Liver (tissue), 9 donors: Measurements from ENCODE around the gene RDH11. TPM values are rescaled to one million over a fixed set of nuclear protein-coding genes. Genes with fewer than 3 reads are reported as not detected.

Source experiments
- DNase-seq: peaks from one replicate; pipeline ENCODE4 v3.0.0-alpha.2; 2017; ENCODE audit warnings: low spot score
- H3K27ac ChIP-seq, 2 donors: one replicate each; pipeline ENCODE4 v1.7.0; 2013; ENCODE audit warnings: inconsistent platforms in 2 of 2, low read length in 2 of 2, control low read depth in 1 of 2, low read depth in 1 of 2, mild to moderate bottlenecking in 1 of 2
- H3K27me3 ChIP-seq, 4 donors: one replicate each; pipeline versions ENCODE4 v1.6.1 to v1.7.0; 2013; ENCODE audit warnings: low read length in 3 of 4, inconsistent platforms in 1 of 4, mild to moderate bottlenecking in 1 of 4, moderate library complexity in 1 of 4; ENCODE audit not compliant: control insufficient read depth in 4 of 4, insufficient read depth in 4 of 4
- H3K36me3 ChIP-seq, 4 donors: one replicate each; pipeline versions ENCODE4 v1.6.1 to v1.7.0; 2013; ENCODE audit warnings: low read length in 3 of 4, mild to moderate bottlenecking in 3 of 4, low read depth in 1 of 4, moderate library complexity in 1 of 4; ENCODE audit not compliant: control insufficient read depth in 4 of 4, insufficient read depth in 3 of 4
- H3K4me1 ChIP-seq, 4 donors: one replicate each; pipeline versions ENCODE4 v1.6.1 to v1.7.0; 2013; ENCODE audit warnings: low read length in 3 of 4, mild to moderate bottlenecking in 3 of 4, moderate library complexity in 1 of 4; ENCODE audit not compliant: control insufficient read depth in 4 of 4, insufficient read depth in 4 of 4
- H3K4me3 ChIP-seq, 3 donors: one replicate each; pipeline versions ENCODE4 v1.6.1 to v1.7.0; 2013; ENCODE audit warnings: low read length in 3 of 3, control low read depth in 1 of 3, low read depth in 1 of 3, mild to moderate bottlenecking in 1 of 3
- H3K9ac ChIP-seq, 2 donors: one replicate each; pipeline ENCODE4 v1.7.0; 2013; ENCODE audit warnings: low read length in 2 of 2, mild to moderate bottlenecking in 2 of 2, moderate library complexity in 2 of 2, control low read depth in 1 of 2, low read depth in 1 of 2
- H3K9me3 ChIP-seq, 4 donors: one replicate each; pipeline versions ENCODE4 v1.6.1 to v1.7.0; 2013; ENCODE audit warnings: low read length in 3 of 4; ENCODE audit not compliant: control insufficient read depth in 4 of 4
- ATF3 ChIP-seq: IDR thresholded peaks from 2 replicates; pipeline ENCODE4 v1.6.1; 2016; ENCODE audit warnings: antibody characterized with exemption
- CTCF ChIP-seq: fragments of 150-350 bp; IDR thresholded peaks from 2 replicates; pipeline ENCODE4 v1.5.1; 2017; ENCODE audit warnings: improper control_type of control experiment, low read depth, low read length; ENCODE audit not compliant: missing input control
- EGR1 ChIP-seq, 2 donors: IDR thresholded peaks; 2 replicates each; pipeline ENCODE4 v1.6.1; 2016 to 2018; ENCODE audit warnings: antibody characterized with exemption in 2 of 2, low read depth in 2 of 2
- GABPA ChIP-seq, 2 donors: IDR thresholded peaks in 1 of 2; conservative IDR thresholded peaks in 1 of 2; 2 replicates each; pipeline ENCODE4 v1.6.1; 2016; ENCODE audit warnings: antibody characterized with exemption in 2 of 2, mild to moderate bottlenecking in 1 of 2, moderate library complexity in 1 of 2
- HNF4A ChIP-seq, 2 donors: conservative IDR thresholded peaks; 2 replicates each; pipeline ENCODE4 v1.6.1; 2016; ENCODE audit warnings: antibody characterized with exemption in 2 of 2, mild to moderate bottlenecking in 2 of 2
- JUND ChIP-seq, 2 donors: IDR thresholded peaks; 2 replicates each; pipeline ENCODE4 v1.6.1; 2016; ENCODE audit warnings: antibody characterized with exemption in 2 of 2
- MAX ChIP-seq: IDR thresholded peaks from 2 replicates; pipeline ENCODE4 v1.6.1; 2016; ENCODE audit warnings: antibody characterized with exemption
- NR2F2 ChIP-seq: IDR thresholded peaks from 2 replicates; pipeline ENCODE4 v1.6.1; 2016; ENCODE audit warnings: antibody characterized with exemption
- RAD21 ChIP-seq, 2 donors: IDR thresholded peaks; 2 replicates each; pipeline ENCODE4 v1.6.1; 2016; ENCODE audit warnings: antibody characterized with exemption in 2 of 2, mild to moderate bottlenecking in 2 of 2
- REST ChIP-seq: IDR thresholded peaks from 2 replicates; pipeline ENCODE4 v1.6.1; 2016; ENCODE audit warnings: antibody characterized with exemption, mild to moderate bottlenecking
- RXRA ChIP-seq, 2 donors: IDR thresholded peaks; 2 replicates each; pipeline ENCODE4 v1.6.1; 2017 to 2018; ENCODE audit warnings: antibody characterized with exemption in 2 of 2, mild to moderate bottlenecking in 1 of 2
- SP1 ChIP-seq: IDR thresholded peaks from 2 replicates; pipeline ENCODE4 v1.6.1; 2018; ENCODE audit warnings: antibody characterized with exemption, mild to moderate bottlenecking
- TAF1 ChIP-seq: conservative IDR thresholded peaks from 2 replicates; pipeline ENCODE4 v1.6.1; 2016; ENCODE audit warnings: antibody characterized with exemption, mild to moderate bottlenecking
- YY1 ChIP-seq: IDR thresholded peaks from 2 replicates; pipeline ENCODE4 v1.6.1; 2016; ENCODE audit warnings: antibody characterized with exemption, mild to moderate bottlenecking
- ZBTB33 ChIP-seq: IDR thresholded peaks from 2 replicates; pipeline ENCODE4 v1.6.1; 2016; ENCODE audit warnings: antibody characterized with exemption
- WGBS: extraction: QIAGEN DNeasy Blood & Tissue Kit; methylation state at CpG from one replicate; pipeline ENCODE4 v1.1.7; 2013; 5-methylcytosine and 5-hydroxymethylcytosine counted together
- polyA plus RNA-seq, 2 donors: library from polyadenylated mRNA; stranded (reverse) in 1 of 2; unstranded in 1 of 2; fragments of 200-250 nt in 1 of 2; fragments of >200 nt in 1 of 2; fragmentation: Nextera tagmentation in 1 of 2; extraction: Ambion mirVana in 1 of 2; gene quantifications; one replicate each; pipeline versions ENCODE4 v1.2.1 to v1.2.3, GENCODE V29; 2013 to 2015
- total RNA-seq, 2 donors: library from RNA; depleted of rRNA; stranded (reverse); fragments of >200 nt; gene quantifications; one replicate each; pipeline ENCODE4 v1.2.3, GENCODE V29; 2014
- donor health status: healthy.
- donor health status: healthy.
- donor health status: healthy.
- donor health status: healthy.
- donor health status: healthy.

RDH11 gene
- total and polyA plus RNA-seq, 4 donors, result 99.7 to 174 (median 137) TPM

- no peak for TF ChIP-seq ATF3
- no peak for TF ChIP-seq TAF1
- no peak for TF ChIP-seq SP1
- TF ChIP-seq EGR1 (IDR thresholded peaks at IDR 0.05; ENCODE audit: low read depth in 2 of 2), result no peak
- TF ChIP-seq RXRA (IDR thresholded peaks at IDR 0.05), result no peak
- TF ChIP-seq NR2F2, result no peak
- Histone ChIP-seq H3K4me3 (no peak overlapping the region), H3K36me3 (peaks cover 0 to 9% (median 8%) of the 10 kb centered on the region in 4 donors), H3K27ac (no peak overlapping the region), H3K27me3 (no peaks in the 10 kb centered on the region), H3K4me1 (peaks cover 0 to 4% (median 0%) of the 10 kb centered on the region in 4 donors), H3K9ac (no peak overlapping the region), H3K9me3 (no peaks in the 10 kb centered on the region)
- WGBS, result 91% methylated on average over 4 of the region's 4 CpGs
- no peak for DNase-seq
These were observed 31.9 kb downstream of the RDH11 start for GRCh38 chr14:67663633-67664032.

GRCh38 chr14:67653651-67654280 lies 41.8 kb downstream of the RDH11 start:
- 93% methylated on average over 6 of the region's 6 CpGs for whole genome bisulfite sequencing
- H3K36me3 ChIP-seq, result peaks cover 7 to 76% (median 66%) of the 10 kb centered on the region in 4 donors

More at GRCh38 chr14:67653651-67654280, 41.8 kb downstream of the RDH11 start:
- Histone ChIP-seq H3K9me3 (no peaks in the 10 kb centered on the region), H3K4me1 (no peaks in the 10 kb centered on the region), H3K4me3 (no peak overlapping the region), H3K27ac (no peak overlapping the region), H3K9ac (no peak overlapping the region), H3K27me3 (no peaks in the 10 kb centered on the region)
- no peak for DNase-seq
- no peak for TF ChIP-seq YY1
- TF ChIP-seq CTCF, result no peak
- no peak for TF ChIP-seq REST
- no peak for TF ChIP-seq TAF1
- TF ChIP-seq ZBTB33, result no peak
- no peak for TF ChIP-seq GABPA (IDR thresholded peaks at IDR 0.05 in 1 of 2, conservative IDR thresholded peaks at IDR 0.05 in 1 of 2)
- no peak for TF ChIP-seq HNF4A (conservative IDR thresholded peaks at IDR 0.05)
- no peak for TF ChIP-seq ATF3
- no peak for TF ChIP-seq RAD21 (IDR thresholded peaks at IDR 0.05)
- no peak for TF ChIP-seq JUND (IDR thresholded peaks at IDR 0.05)
- TF ChIP-seq MAX, result no peak
